Measurements from ENCODE around the gene UBE2C.
"Not testable (repeated sequence)": the region's sequence is repeated elsewhere in the genome, so short reads cannot be mapped to it uniquely, and the experiment has no call there.

The UBE2C gene

DNA sequence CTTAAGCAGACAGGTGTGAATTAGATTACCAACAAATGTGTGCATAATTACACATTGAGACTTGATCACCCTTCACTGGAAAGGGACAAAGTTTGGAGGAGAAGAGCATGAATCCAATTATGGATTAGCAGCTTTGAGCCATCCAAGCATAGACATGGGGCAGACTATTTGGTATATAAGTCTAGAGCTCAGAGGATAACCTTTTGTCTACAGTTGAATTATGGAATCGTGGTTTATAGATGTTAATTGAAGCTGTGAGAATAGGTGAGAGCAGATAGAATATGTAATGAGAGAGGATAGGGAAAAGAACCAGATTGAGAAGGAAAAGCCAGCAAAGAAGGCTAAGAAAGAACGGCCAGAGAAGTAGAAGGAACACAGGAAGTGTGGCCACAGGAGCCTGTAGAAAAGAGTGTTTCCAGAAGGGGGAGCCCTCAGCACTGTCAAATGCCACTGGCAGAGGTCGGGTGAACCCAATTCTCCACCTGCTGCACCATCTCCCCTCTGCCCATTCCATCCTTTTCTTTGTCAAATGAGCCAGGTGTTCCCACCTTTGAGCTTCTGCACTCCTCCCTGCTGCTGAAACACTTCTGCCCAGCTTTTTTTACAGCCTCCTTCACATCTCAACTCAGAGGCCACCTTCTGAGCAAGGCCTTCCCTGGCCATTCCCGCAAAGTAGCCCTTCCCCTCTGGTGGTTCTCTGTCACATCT lies 13.4 kb upstream of the UBE2C start:
- no peak for DNase-seq

- DNase-seq, result no peak
Measured at GRCh38 chr20:45801851-45802250, 10.6 kb upstream of the UBE2C start.

GRCh38 chr20:45810191-45810970 lies 2.1 kb upstream of the UBE2C start:
- no peak for DNase-seq

- DNase-seq, result no peak
Measured at GRCh38 chr20:45813006-45813340, 529 bp downstream of the UBE2C start.

GRCh38 chr20:45813489-45813888 lies 1.0 kb downstream of the UBE2C start:
- DNase-seq, result no peak

GRCh38 chr20:45814314-45814713 lies 1.9 kb downstream of the UBE2C start:
- DNase-seq, result no peak

GRCh38 chr20:45816951-45817350 lies 4.5 kb downstream of the UBE2C start:
- no peak for DNase-seq

- no peak for DNase-seq
Measured at GRCh38 chr20:45817376-45818194, 5.1 kb downstream of the UBE2C start.

GRCh38 chr20:45818239-45818638 lies 5.8 kb downstream of the UBE2C start:
- DNase-seq, result no peak

GRCh38 chr20:45819466-45819865 lies 7.0 kb downstream of the UBE2C start:
- DNase-seq, result no peak

- DNase-seq, result no peak
Measured at GRCh38 chr20:45821947-45822346, 9.5 kb downstream of the UBE2C start.

DNA sequence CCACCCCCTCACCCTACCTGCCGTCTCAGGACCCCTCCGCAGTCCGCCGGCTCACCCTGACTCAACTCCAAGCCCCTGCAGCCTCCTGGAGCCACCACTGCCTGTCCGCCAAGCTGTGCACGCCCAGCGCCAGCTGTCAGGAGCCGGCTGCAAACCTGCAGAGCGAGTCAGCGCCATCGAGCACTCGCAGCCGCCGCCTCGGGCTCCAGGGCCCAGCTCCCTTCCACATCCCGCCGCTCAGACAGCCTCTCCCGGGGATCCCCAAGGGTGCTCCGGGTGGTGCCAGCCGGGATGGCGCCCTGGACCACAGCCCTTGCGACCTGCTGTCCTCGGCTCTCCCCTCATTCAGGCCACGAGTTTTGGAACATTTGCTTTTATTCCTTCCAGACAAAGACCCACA lies 10.4 kb downstream of the UBE2C start:
- no peak for DNase-seq

DNA sequence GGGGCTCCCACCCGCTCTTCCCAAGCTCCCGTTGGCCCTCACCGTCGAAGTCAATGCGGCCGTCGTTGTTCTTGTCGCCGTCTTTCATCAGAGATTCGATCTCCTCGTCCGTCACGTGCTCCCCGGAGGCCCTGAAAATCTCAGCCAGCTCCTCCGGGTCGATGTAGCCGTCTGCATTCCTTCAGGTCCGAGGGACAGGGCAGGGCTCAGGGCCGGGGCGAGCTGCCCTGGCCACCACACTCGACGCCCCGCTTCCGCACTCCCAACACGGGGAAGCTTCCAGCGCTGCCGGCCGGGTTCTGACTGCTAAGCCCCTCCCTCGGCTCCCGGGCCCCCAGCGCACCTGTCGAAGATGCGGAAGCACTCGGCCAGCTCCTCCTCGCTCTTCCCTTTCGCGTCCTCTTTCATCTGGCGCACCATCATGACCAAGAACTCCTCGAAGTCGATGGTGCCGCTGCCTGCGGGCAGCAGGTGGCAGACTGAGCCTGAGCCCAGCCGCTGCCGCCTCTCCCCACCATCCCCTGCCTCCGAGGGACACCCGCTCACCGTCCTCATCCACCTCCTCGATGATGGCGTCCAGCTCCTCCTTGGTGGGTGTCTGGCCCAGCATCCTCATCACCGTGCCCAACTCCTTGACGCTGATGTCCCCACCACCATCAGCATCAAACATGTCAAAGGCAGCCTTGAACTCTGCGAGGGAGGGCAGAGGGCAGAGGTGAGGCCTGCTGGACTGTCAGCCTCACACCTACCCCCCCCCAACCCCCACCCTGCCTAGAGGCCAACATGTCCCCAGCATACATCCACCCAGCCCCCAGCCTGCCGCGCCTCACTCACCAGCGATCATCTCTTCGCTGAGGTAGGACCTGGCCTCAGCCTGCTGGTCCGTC lies 11.7 kb downstream of the UBE2C start:
- peak; percentile 69 for DNase-seq

GRCh38 chr20:45826381-45827019 lies 14.1 kb downstream of the UBE2C start:
- DNase-seq, result no peak

DNA sequence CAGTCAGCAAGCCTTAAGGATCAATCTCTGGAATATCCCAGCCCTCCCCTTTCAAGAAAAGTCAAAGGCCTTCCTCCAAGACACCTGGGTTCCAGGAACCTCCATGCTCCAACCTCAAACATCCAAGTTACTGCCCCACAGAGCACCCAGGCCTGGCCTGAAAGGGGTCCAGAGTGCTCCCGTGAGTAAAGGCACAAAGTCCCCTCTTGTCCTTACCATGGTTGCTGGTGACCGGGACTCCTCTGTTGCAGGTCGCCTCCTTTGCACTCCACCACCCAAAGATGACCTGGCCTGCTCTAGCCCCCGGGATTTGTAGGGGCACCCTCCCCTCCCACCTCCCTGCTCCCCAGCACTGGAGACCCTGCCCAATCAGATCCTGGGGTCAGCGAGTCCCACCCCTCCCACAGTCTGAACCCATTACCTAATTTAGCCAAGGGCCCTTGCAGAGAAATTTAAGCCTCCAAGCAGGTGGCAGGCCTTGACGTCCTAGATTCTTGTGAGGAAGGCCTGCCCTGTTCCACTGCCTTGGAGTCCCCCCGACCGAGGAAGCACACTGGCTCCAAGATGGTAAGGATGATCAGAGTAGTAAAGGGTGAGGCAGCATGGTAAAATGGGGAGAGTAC lies 14.7 kb downstream of the UBE2C start, which contains the start of gene TNNC2:
Gene TNNC2, minus strand, starts transcription at position 283 of the 623 bp plus-strand sequence. Its CDS starts 64 bp downstream, at position 219.
- DNase-seq, result no peak

- no peak for DNase-seq
Measured at GRCh38 chr20:45827712-45828111, 15.3 kb downstream of the UBE2C start.

DNA sequence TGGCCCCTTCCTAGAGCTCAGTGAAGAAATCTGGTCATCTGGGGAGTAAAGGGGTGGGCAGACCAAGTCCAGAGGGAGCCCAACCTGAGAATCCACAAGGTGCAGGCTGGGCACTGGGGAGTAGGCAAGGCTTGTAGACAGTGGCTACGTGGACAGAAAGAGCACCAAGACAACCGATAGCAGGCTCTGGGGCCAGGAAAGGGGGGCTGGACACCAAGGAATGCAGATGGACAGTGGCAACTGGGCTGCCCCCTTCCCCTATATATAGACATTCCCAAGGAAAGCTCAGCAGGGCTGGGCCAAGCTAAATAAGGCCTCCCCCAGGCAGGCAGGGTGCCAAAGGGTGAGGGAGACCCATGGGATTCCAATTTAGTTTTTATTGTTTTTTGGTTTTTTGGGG lies 16.1 kb downstream of the UBE2C start:
- no peak for DNase-seq

- not testable (repeated sequence) for DNase-seq
Measured at GRCh38 chr20:45829673-45830106, 17.2 kb downstream of the UBE2C start.

DNA sequence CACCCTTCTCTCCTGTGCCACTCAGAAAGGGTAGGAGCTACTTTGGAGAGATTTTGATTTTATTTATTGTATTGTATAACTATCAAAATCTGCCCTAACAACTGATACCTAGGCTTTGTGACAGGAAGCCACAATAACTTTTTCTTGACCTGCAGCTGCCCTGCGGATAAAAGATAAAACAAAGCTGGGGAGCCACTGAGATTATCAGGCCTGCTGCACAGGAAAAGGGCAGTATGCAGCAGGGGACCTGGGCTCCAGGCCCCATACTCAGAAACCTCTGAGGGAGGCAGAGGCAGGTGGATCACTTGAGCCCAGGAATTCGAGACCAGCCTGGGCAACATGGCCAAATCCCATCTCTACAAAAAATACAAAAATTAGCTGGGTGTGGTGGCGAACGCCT lies 20.2 kb downstream of the UBE2C start:
- no peak for DNase-seq

DNA sequence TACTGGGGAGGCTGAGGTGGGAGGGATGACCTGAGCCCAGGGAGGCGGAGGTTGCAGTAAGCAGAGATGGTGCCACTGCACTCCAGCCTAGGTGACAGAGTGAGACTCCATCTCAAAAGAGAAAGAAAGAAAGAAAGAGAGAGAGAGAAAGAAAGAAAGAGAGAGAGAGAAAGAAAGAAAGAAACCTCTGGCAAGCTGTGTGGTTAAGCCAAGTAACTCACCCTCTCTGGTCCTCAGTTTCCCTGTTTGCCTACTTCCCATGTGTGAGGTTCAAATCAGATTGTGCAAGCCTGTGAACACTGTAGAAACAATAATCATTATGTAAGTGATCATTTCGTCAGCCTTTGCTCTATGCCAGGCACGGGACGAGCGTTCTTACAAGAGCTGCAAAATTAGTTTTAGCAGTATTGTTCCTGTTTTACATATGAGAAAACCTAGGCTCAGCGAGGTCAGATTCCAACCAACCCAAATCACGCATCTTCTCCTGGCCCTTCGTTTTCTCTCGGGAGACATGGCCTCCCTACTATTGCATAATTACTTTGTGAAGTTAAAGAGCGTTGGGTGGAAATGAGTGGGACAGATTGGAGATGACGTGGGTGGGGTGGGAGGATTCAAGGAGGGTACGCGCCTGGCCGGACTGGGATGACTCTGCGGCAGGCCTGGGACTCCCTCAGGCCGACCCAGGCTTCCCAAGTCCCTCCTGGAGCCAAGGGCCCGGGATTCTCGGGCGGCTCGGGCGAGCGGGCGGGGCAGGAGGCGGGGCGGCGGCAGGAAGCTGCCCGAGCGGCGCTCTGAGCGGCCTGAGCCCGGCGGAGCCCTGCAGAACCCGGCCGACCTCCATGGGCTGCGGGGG lies 20.8 kb downstream of the UBE2C start, which contains the start of gene SNX21:
Gene SNX21, plus strand, starts transcription at position 770 of the 853 bp plus-strand sequence. CDS start 121 bp downstream, outside the sequence.
- peak; percentile 85 for DNase-seq

Data from 8988T (cell line).